IMR-90 (cell line): Measurements from ENCODE around the gene ACVRL1. TPM values are rescaled to one million over a fixed set of nuclear protein-coding genes. Genes with fewer than 3 reads are reported as not detected.
A peak's percentile ranks its signal among the peaks of the same experiment; 100 is the strongest.

Experiments
- ATAC-seq: fragments of 200-7000 bp; cut with Tn5 transposase; 2 replicates; pipeline ENCODE4 v1.9.1; 2020; ENCODE audit warnings: low read depth, mild to moderate bottlenecking, moderate library complexity
- BruUV-seq: library from RNA; stranded (reverse); fragments of 400-500 nt; replicated peaks from 2 replicates; lab custom pipeline; 2021; lab: Mats Ljungman, UMichigan
- CTCF ChIA-PET: fragments of 300-600 bp; formaldehyde crosslinking; extraction: SDS; loops from one replicate; lab custom pipeline; 2021; ENCODE audit warnings: antibody characterized with exemption; lab: Yijun Ruan, JAX
- POLR2A ChIA-PET: fragments of 300-600 bp; sonication (Branson Sonifier 250); formaldehyde crosslinking; loops from one replicate; lab custom pipeline; 2022; ENCODE audit warnings: antibody characterized with exemption; ENCODE audit not compliant: unreplicated experiment; lab: Charles Lee
- DNase-seq: peaks from one replicate; pipeline ENCODE4 v3.0.0; 2013
- H2AFZ ChIP-seq: replicated peaks from 2 replicates; pipeline ENCODE3; 2013; ENCODE audit warnings: low read length, mild to moderate bottlenecking; ENCODE audit not compliant: poor library complexity
- H2AK5ac ChIP-seq: 2 replicates; pipeline ENCODE4 v1.6.1; 2013; ENCODE audit warnings: low read depth, low read length, inconsistent platforms
- H2AK9ac ChIP-seq: replicated peaks from 2 replicates; pipeline ENCODE3; 2013; ENCODE audit warnings: mild to moderate bottlenecking, low read depth, low read length, moderate library complexity; ENCODE audit not compliant: poor library complexity
- H2BK120ac ChIP-seq: 2 replicates; pipeline ENCODE4 v1.6.1; 2013; ENCODE audit warnings: low read depth, low read length, inconsistent platforms
- H2BK15ac ChIP-seq: 3 replicates; pipeline ENCODE4 v1.6.1; 2013; ENCODE audit warnings: low read depth, low read length, inconsistent platforms
- H2BK20ac ChIP-seq: 2 replicates; pipeline ENCODE4 v1.6.1; 2013; ENCODE audit warnings: low read depth, mild to moderate bottlenecking, inconsistent platforms, low read length, moderate library complexity
- H2BK5ac ChIP-seq: 2 replicates; pipeline ENCODE4 v1.6.1; 2013; ENCODE audit warnings: mild to moderate bottlenecking, low read depth, low read length, inconsistent platforms; ENCODE audit not compliant: poor library complexity, severe bottlenecking
- H3K14ac ChIP-seq: replicated peaks from 2 replicates; pipeline ENCODE4 v1.6.1; 2013; ENCODE audit warnings: low read depth, low read length, inconsistent platforms
- H3K18ac ChIP-seq: 2 replicates; pipeline ENCODE4 v1.6.1; 2013; ENCODE audit warnings: low read depth, low read length, control low read depth
- H3K23ac ChIP-seq: 2 replicates; pipeline ENCODE4 v1.6.1; 2013; ENCODE audit warnings: low read depth, low read length, inconsistent platforms
- H3K27ac ChIP-seq: 2 replicates; pipeline ENCODE4 v1.5.1; 2013; ENCODE audit warnings: mild to moderate bottlenecking, control low read depth, low read length; ENCODE audit not compliant: insufficient read depth
- H3K27me3 ChIP-seq: 2 replicates; pipeline ENCODE4 v1.6.1; 2013; ENCODE audit warnings: low read length; ENCODE audit not compliant: control insufficient read depth, insufficient read depth
- H3K36me3 ChIP-seq: 2 replicates; pipeline ENCODE4 v1.6.1; 2013; ENCODE audit warnings: low read length, mixed read lengths; ENCODE audit not compliant: control insufficient read depth, insufficient read depth
- H3K4ac ChIP-seq: 2 replicates; pipeline ENCODE4 v1.6.1; 2013; ENCODE audit warnings: low read depth, low read length, inconsistent platforms
- H3K4me1 ChIP-seq: 2 replicates; pipeline ENCODE4 v1.6.1; 2013; ENCODE audit warnings: low read length, mixed read lengths; ENCODE audit not compliant: control insufficient read depth, insufficient read depth
- H3K4me2 ChIP-seq: 2 replicates; pipeline ENCODE4 v1.6.1; 2013; ENCODE audit warnings: low read depth, mild to moderate bottlenecking, control low read depth, low read length, moderate library complexity
- H3K4me3 ChIP-seq: 2 replicates; pipeline ENCODE4 v1.5.1; 2013; ENCODE audit warnings: low read depth, mild to moderate bottlenecking, control low read depth, low read length, moderate library complexity; ENCODE audit not compliant: insufficient read depth
- H3K56ac ChIP-seq: 2 replicates; pipeline ENCODE4 v1.6.1; 2013; ENCODE audit warnings: low read length, inconsistent platforms; ENCODE audit not compliant: insufficient read depth; ENCODE audit errors: extremely low read depth
- H3K79me1 ChIP-seq, 2 experiments: 2 replicates each; pipeline ENCODE4 v1.6.1; 2013; ENCODE audit warnings: low read length in 2 of 2, inconsistent platforms in 1 of 2, low read depth in 1 of 2
- H3K9ac ChIP-seq: 2 replicates; pipeline ENCODE4 v1.6.1; 2013; ENCODE audit warnings: low read depth, low read length, control low read depth
- H3K9me1 ChIP-seq: 2 replicates; pipeline ENCODE4 v1.6.1; 2013; ENCODE audit warnings: low read length, inconsistent platforms; ENCODE audit not compliant: insufficient read depth
- H3K9me3 ChIP-seq: 2 replicates; pipeline ENCODE4 v1.6.1; 2013; ENCODE audit warnings: low read length; ENCODE audit not compliant: control insufficient read depth, insufficient read depth
- H4K20me1 ChIP-seq: 2 replicates; pipeline ENCODE4 v1.6.1; 2013; ENCODE audit warnings: low read length, inconsistent platforms; ENCODE audit not compliant: insufficient read depth
- H4K5ac ChIP-seq: 2 replicates; pipeline ENCODE4 v1.6.1; 2013; ENCODE audit warnings: mild to moderate bottlenecking, low read depth, low read length, control low read depth
- H4K8ac ChIP-seq, 2 experiments: 2 replicates each; pipeline ENCODE4 v1.6.1; 2013; ENCODE audit warnings: low read depth in 2 of 2, low read length in 2 of 2, control low read depth in 1 of 2, inconsistent platforms in 1 of 2
- H4K91ac ChIP-seq: 2 replicates; pipeline ENCODE4 v1.6.1; 2013; ENCODE audit warnings: low read depth, low read length, inconsistent platforms; ENCODE audit not compliant: insufficient read depth
- BHLHE40 ChIP-seq: fragments of 150-350 bp; IDR thresholded peaks from 2 replicates; pipeline ENCODE4 v1.6.1; 2016; ENCODE audit warnings: mild to moderate bottlenecking, low read depth, low read length
- CEBPB ChIP-seq: IDR thresholded peaks from 2 replicates; pipeline ENCODE4 v1.6.1; 2012; ENCODE audit warnings: low read depth, low read length, improper control_type of control experiment
- CHD1 ChIP-seq: IDR thresholded peaks from 2 replicates; pipeline ENCODE4 v1.6.1; 2012; ENCODE audit warnings: low read depth, low read length, improper control_type of control experiment
- CTCF ChIP-seq: conservative IDR thresholded peaks from 2 replicates; pipeline ENCODE4 v1.5.1; 2012; ENCODE audit warnings: mild to moderate bottlenecking, low read depth, low read length, improper control_type of control experiment
- ELK1 ChIP-seq: fragments of 150-350 bp; IDR thresholded peaks from 2 replicates; pipeline ENCODE4 v1.6.1; 2016; ENCODE audit warnings: low read depth, mild to moderate bottlenecking, low read length, moderate library complexity, borderline replicate concordance
- FOS ChIP-seq: fragments of 150-350 bp; IDR thresholded peaks from 2 replicates; pipeline ENCODE4 v1.6.1; 2016; ENCODE audit warnings: low read depth, low read length
- MAFK ChIP-seq: IDR thresholded peaks from 2 replicates; pipeline ENCODE4 v1.6.1; 2012; ENCODE audit warnings: low read depth, low read length, improper control_type of control experiment
- MAZ ChIP-seq: IDR thresholded peaks from 2 replicates; pipeline ENCODE4 v1.6.1; 2012; ENCODE audit warnings: low read depth, mild to moderate bottlenecking, low read length, improper control_type of control experiment, moderate library complexity, borderline replicate concordance
- MXI1 ChIP-seq: IDR thresholded peaks from 2 replicates; pipeline ENCODE4 v1.6.1; 2012; ENCODE audit warnings: low read depth, mild to moderate bottlenecking, low read length, moderate library complexity, borderline replicate concordance
- NFE2L2 ChIP-seq: fragments of 150-350 bp; IDR thresholded peaks from 2 replicates; pipeline ENCODE4 v1.6.1; 2016; ENCODE audit warnings: low read depth, mild to moderate bottlenecking, low read length
- POLR2A ChIP-seq: IDR thresholded peaks from 2 replicates; pipeline ENCODE4 v1.6.1; 2012; ENCODE audit warnings: mild to moderate bottlenecking, low read depth, low read length
- RAD21 ChIP-seq: IDR thresholded peaks from 2 replicates; pipeline ENCODE4 v1.6.1; 2012; ENCODE audit warnings: low read length, improper control_type of control experiment
- RCOR1 ChIP-seq: IDR thresholded peaks from 2 replicates; pipeline ENCODE4 v1.6.1; 2012; ENCODE audit warnings: mild to moderate bottlenecking, low read length, improper control_type of control experiment; ENCODE audit not compliant: insufficient replicate concordance
- RFX5 ChIP-seq: IDR thresholded peaks from 2 replicates; pipeline ENCODE4 v1.8.0; 2012; ENCODE audit warnings: low read depth, mild to moderate bottlenecking, low read length, moderate library complexity
- SMC3 ChIP-seq: fragments of 150-350 bp; IDR thresholded peaks from 2 replicates; pipeline ENCODE4 v1.6.1; 2016; ENCODE audit warnings: low read depth, mild to moderate bottlenecking, antibody characterized with exemption, low read length, moderate library complexity
- WGBS, 2 experiments: methylation state at CpG; one replicate each; pipeline versions ENCODE4 v1.1.5 to v1.1.7; 2013; ENCODE audit warnings: missing lambda C conversion rate in 2 of 2; ENCODE audit not compliant: insufficient read length in 1 of 2; ENCODE audit errors: extremely low coverage in 2 of 2; 5-methylcytosine and 5-hydroxymethylcytosine counted together
- dilution Hi-C: fragments of 300-500 bp; cut with HindIII; formaldehyde crosslinking; loops from one replicate; pipeline ENCODE4 v1.14.3; 2018; ENCODE audit warnings: low sequenced_read_pairs; ENCODE audit not compliant: unreplicated experiment
- in situ Hi-C: fragments of 300-500 bp; cut with MboI; formaldehyde crosslinking; loops from 3 replicates; pipeline ENCODE4 v1.14.3; 2019; ENCODE audit warnings: low sequenced_read_pairs, inconsistent platforms, mixed read lengths
- intact Hi-C: fragments of 100-400 bp; cut with micrococcal nuclease; formaldehyde crosslinking; loops from 2 replicates; pipeline ENCODE4 v1.10.0; 2022
- polyA plus RNA-seq, 3 experiments: library from polyadenylated mRNA; depleted of rRNA; stranded (reverse); fragments of >200 nt; gene quantifications; 2 replicates each; pipeline ENCODE4 v1.2.3, GENCODE V29; 2012; ENCODE audit warnings: low replicate concordance in 1 of 3
- total RNA-seq: library from RNA; depleted of rRNA; stranded (reverse); fragments of >200 nt; gene quantifications from 2 replicates; pipeline ENCODE4 v1.2.3, GENCODE V29; 2012

Gene ACVRL1
- total and polyA plus RNA-seq, 2 of the 4 experiments (the other 2 are of a cell fraction) = 6.4 to 7.5 TPM

- Histone ChIP-seq H3K27ac (peak within 1 kb of the TSS; percentile 67), H3K14ac (peak within 1 kb of the TSS; percentile 79), H3K9me1 (peaks cover 2% of the 10 kb centered on the region; the same call in 1 of the 2 replicates), H3K36me3 (no peaks in the 10 kb centered on the region), H4K8ac (peak within 1 kb of the TSS; percentile 8 to 87; a peak in 3 of 4 replicates), H2BK5ac (peak within 1 kb of the TSS; percentile 29), H3K9me3 (no peaks in the 10 kb centered on the region), H3K4me1 (peaks cover 8% of the 10 kb centered on the region), H4K5ac (0 out of 2 replicates have a peak within 1 kb of the TSS, but pooled peaks have one; percentile 2), H2BK120ac (peak within 1 kb of the TSS; percentile 88), H2BK15ac (no peak within 1 kb of the TSS), H3K4me3 (peak within 1 kb of the TSS; percentile 55), H3K9ac (peak within 1 kb of the TSS; percentile 84), H3K4me2 (peak within 1 kb of the TSS; percentile 95), H3K18ac (peak within 1 kb of the TSS; percentile 0), H4K91ac (peak within 1 kb of the TSS; percentile 70), H2AK9ac (peak within 1 kb of the TSS; percentile 95), H3K23ac (peak within 1 kb of the TSS; percentile 96), H4K20me1 (peaks cover 28% of the 10 kb centered on the region), H2AFZ (peak within 1 kb of the TSS; percentile 97), H3K4ac (peak within 1 kb of the TSS; percentile 73), H2BK20ac (peak within 1 kb of the TSS; percentile 61; the same call in 1 of the 2 replicates), H3K79me1 (peaks cover 35 to 43% of the 10 kb centered on the region in 2 experiments), H2AK5ac (peak within 1 kb of the TSS; percentile 67), H3K27me3 (peaks cover 23% of the 10 kb centered on the region), H3K56ac (peak within 1 kb of the TSS; percentile 46; the same call in 1 of the 2 replicates)
- no TSS peak for BruUV-seq
- 0% methylated on average over 9 of the region's 86 CpGs; no CpG with 5 or more reads in 1 of the 2 experiments for WGBS, 2 experiments
- ATAC-seq = peak; percentile 98
- ChIA-PET POLR2A (no interaction called here), CTCF (interaction anchor here (0.6 kb wide), 1 partner anchor 21 kb away, joined by 3 read pairs; no protein-coding TSS in a partner anchor)
- intact Hi-C loops = no loop called here
- DNase-seq = peak; percentile 90
- dilution Hi-C loops = loop anchor here (25.0 kb wide), 1 partner anchor 89 kb away; no protein-coding TSS in a partner anchor
- in situ Hi-C loops = no loop called here
- TF ChIP-seq MAZ = peak; percentile 73; the same call in 1 of the 2 replicates
- TF ChIP-seq MAFK = no peak
- TF ChIP-seq NFE2L2 = no peak
- TF ChIP-seq FOS = no peak
- peak; percentile 39; the same call in 1 of the 2 replicates for TF ChIP-seq MXI1
- TF ChIP-seq SMC3 = no peak
- no peak for TF ChIP-seq ELK1
- TF ChIP-seq CHD1 = no peak
- TF ChIP-seq CEBPB = no peak
- TF ChIP-seq CTCF = no peak
- peak; percentile 94 for TF ChIP-seq BHLHE40
- no peak for TF ChIP-seq RCOR1
- TF ChIP-seq RAD21 = no peak
- TF ChIP-seq POLR2A = no peak; the same call in 1 of the 2 replicates
- no peak for TF ChIP-seq RFX5
These were observed 44.0 kb downstream of the ACVRL1 start, which contains the start of gene ACVR1B for GRCh38 chr12:51951199-51951842. TSS of gene ACVR1B (plus strand) at chr12:51951699. CDS start at chr12:51951744, 45 bp downstream.
